HG02763 (cell line): ENCODE data around the gene CNTNAP1.

ENCODE experiments used
- ATAC-seq: cut with Tn5 transposase; IDR thresholded peaks from one replicate; pipeline ENCODE4 v1.9.1; 2021; ENCODE audit warnings: mild to moderate bottlenecking, moderate library complexity; ENCODE audit not compliant: unreplicated experiment

Gene CNTNAP1

GRCh38 chr17:42669977-42670788 is 12.1 kb upstream of the CNTNAP1 start:
- no peak for ATAC-seq

- ATAC-seq, result no peak
Measured at GRCh38 chr17:42670789-42671657, 11.3 kb upstream of the CNTNAP1 start.

GRCh38 chr17:42672038-42672437 is 10.3 kb upstream of the CNTNAP1 start:
- no peak for ATAC-seq

- no peak for ATAC-seq
Measured at GRCh38 chr17:42673266-42673884, 9.0 kb upstream of the CNTNAP1 start.

- no peak for ATAC-seq
Measured at GRCh38 chr17:42673885-42674754, 8.2 kb upstream of the CNTNAP1 start.

- ATAC-seq, result no peak
Measured at GRCh38 chr17:42674755-42675347, 7.5 kb upstream of the CNTNAP1 start.

- no peak for ATAC-seq
Measured at GRCh38 chr17:42675348-42675964, 6.9 kb upstream of the CNTNAP1 start.

GRCh38 chr17:42675965-42676423 is 6.3 kb upstream of the CNTNAP1 start:
- no peak for ATAC-seq

- ATAC-seq, result no peak
Measured at GRCh38 chr17:42676424-42677011, 5.8 kb upstream of the CNTNAP1 start, which contains the start of gene PLEKHH3. Gene PLEKHH3, minus strand, starts transcription at chr17:42676994. Its CDS starts 431 bp downstream, at chr17:42676563.

- peak; percentile 59 for ATAC-seq
Measured at GRCh38 chr17:42677012-42677857, 5.1 kb upstream of the CNTNAP1 start.

GRCh38 chr17:42677921-42678781 is 4.2 kb upstream of the CNTNAP1 start:
- peak; percentile 26 for ATAC-seq

- no peak for ATAC-seq
Measured at GRCh38 chr17:42678951-42679491, 3.3 kb upstream of the CNTNAP1 start.

GRCh38 chr17:42679492-42680330 is 2.6 kb upstream of the CNTNAP1 start:
- no peak for ATAC-seq

GRCh38 chr17:42680331-42680808 is 2.0 kb upstream of the CNTNAP1 start:
- ATAC-seq, result no peak

- ATAC-seq, result no peak
Measured at GRCh38 chr17:42682722-42683403, 532 bp downstream of the CNTNAP1 start.
